Activated gamma-delta T cell treated with anti-CD3 and anti-CD28 coated beads, Interleukin-2, amount 50 U/mL, for 16 hours (primary cell): ENCODE results near the gene TMEM121B.
A peak's percentile ranks its signal among the peaks of the same experiment; 100 is the strongest.

Experiments used
- DNase-seq: peaks from one replicate; pipeline ENCODE4 v3.0.0-alpha.2; 2020; ENCODE audit warnings: low read depth

Gene TMEM121B

DNA sequence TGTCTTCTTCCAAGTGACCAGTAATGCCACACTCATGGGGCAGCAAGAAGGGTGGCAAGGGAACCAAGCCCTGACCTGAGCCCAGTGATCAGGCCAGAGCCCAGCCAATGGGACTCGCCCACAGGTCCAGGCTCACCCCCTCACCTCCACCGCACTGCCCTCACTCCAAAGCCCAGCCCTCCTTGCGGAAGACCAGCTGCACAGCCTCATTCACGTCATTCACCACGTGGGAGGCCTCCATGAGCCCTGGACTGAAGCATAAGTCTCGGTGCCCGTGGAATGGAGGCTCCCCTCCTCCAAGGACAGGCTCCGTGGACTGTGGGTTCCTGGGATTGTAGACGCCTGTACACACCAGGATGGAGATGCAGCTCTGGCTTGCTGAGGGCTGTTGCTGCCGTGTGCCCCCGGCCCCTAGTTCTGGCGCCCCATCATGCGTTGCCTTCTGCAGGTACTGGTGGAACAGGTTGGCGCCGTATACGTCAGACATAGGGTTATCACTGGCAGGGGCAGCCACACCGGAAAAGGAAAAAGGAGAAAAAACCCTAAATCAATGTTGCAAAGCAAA is 16.8 kb upstream of the TMEM121B start:
- no peak for DNase-seq

DNA sequence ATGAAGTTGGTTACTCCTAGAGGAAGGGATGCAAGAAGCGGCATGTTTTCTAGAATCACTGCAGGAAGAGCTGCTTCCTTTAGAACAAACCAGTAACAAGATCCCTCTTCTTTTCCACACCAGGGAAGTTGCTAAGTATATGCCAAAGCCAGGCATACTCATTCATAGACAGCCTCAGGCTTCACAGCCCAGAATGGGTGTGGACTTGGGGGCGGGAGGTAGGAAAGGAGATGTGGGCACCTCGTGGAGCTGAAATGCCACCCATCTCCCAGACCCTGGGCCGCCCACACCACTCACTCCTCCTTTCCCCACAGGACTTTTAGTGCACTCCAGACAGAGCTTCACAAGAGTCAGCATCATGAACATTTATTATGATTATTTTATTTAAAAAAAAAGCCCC is 16.0 kb upstream of the TMEM121B start:
- DNase-seq: no peak

DNA sequence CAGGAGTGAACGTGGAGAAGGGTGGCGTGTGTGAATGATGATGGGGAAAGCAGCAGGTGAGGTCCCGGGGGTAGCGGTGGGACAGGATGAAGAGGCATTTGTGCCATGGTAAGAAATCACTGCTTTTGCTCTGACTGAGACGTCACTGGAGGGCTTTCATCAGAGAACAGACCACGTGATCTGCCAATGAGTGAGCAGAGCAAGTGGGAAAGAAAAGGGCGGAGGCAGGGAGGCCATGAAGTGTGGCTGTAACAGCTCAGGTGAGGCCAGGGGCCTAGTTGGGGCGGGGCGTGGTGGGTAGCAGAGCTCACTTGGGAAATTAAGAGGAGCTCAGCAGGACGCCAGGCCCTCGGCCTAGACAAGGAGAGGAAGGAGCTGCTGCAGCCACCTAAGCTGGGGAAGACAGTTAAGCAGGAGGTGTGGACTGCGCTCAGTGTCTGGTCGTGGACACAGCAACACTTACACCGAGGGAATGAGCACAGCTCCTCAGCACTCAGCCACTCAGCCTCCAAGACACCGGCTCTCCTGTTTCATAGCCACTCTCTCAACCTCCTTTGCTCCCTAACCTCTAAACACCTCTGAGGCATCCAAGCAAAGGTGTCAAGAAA is 14.1 kb upstream of the TMEM121B start:
- no peak for DNase-seq

DNA sequence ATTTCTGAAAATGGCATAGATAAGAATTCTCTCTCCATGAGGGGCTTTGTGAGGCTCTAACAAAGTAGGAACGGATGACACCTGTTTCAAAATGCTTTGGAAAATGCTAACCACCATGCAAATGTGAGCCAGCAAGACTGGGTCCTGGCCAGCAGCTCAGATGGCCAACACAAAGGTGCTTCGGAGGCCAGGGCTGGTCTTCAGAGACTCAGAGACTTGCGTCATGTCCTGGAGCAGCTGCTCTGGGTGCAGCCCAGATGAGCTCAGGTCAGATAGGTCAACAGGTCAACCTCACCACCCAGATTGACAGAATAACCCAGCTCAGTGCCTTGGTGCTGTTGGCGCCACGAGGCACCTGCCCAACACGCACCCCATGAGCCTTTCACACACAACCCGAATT is 12.0 kb upstream of the TMEM121B start:
- DNase-seq: no peak

DNA sequence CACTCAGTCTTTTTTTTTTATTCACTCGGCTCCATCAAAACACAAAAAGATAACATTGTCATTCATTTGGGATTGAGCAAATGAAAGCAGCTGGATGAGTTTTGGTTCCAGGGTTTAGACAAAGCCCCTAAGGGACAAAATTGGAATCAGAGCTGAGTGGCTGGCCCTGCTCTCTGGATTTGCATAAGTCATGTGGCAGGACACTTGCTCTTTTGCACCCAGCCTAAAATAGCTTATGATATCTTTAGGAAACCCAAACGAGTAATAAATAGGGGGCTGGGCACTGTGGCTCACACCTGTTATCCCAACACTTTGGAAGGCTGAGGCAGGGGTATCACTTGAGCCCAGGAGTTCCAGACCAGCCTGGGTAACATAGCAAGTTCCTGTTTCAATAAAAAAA is 11.0 kb upstream of the TMEM121B start:
- no peak for DNase-seq

DNA sequence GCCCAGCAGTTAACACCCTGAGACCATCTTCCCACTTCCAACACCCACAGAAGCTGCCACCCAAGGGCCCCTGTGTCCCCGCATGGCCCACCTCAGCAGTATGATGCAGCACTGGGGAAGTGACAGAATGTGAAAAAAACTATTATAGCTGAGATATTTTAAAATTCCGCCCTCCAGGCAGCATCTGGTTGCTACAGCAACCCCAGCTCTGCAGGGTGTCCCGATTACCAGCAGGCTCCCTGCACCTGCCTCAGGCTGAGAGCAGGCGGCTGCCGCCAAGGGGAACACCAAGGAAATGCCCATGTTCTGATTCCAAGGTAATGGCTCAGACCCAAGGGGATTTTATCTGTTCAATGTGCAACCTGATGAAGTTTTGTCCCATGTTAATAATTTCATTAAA is 10.5 kb upstream of the TMEM121B start:
- DNase-seq: no peak

DNA sequence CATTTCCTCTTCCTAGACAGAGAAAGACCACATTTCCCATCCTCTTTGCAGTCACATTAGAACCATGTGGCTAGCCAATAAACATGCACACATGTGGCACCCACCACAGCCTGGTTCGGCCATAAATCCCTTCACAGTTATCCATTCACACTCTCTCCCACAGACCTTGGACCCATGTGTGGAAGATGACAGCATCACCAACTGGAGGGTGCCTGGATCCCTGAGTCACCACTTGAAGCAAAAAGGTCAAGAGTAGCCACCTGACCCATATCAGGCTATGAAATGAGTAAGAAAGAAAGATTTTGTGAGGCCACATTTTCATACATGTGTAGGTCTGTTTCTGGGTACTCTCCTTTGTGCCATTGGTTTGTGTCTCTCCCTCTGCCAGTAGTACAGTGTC is 9.0 kb upstream of the TMEM121B start:
- DNase-seq: no peak

DNA sequence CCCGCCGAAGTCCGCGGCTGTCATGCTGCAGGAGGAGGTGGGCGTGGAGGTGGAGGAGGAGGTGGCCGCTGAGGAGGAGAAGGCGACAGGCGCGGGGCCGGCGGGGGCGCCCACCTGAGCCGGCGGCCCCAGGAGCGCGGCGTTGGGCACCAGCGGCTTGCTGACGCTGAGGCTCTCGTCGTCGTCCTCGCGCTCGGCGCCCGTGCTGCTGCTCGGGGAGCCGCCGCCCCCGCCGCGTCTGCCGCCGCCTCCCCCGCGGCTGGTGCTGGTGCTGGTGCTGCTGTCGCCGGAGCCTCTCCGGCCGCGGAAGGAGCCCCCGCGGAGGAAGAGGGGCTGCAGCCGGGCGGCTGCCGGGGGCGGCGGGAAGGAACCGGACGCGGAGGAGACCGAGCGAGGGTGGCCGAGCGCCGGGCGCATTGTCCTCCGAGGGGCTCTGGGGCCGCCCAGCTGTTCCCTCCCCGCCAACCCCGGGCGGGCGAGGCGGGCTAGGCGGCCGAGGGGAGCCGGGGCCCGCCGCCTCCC is 388 bp downstream of the TMEM121B start:
- no peak for DNase-seq

DNA sequence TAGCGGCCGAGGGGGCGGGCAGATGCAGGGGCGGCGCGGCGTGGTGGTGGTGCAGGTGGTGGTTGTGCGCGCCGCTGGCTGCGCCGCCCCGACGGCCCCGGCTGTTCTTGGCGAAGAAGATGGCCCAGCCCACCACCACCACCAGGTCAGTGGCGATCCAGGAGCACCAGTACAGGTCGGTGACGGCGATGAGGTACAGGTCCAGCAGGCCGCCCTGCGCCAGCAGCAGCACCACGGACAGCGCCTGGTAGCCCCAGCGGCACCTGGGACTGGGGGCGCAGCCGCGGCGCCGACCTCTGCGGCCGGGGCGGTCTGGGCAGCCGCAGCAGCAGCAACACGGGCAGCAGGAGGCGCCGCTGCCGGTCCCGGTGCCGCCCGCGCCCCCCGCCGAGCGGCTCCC is 879 bp downstream of the TMEM121B start:
- DNase-seq: peak; percentile 20

DNA sequence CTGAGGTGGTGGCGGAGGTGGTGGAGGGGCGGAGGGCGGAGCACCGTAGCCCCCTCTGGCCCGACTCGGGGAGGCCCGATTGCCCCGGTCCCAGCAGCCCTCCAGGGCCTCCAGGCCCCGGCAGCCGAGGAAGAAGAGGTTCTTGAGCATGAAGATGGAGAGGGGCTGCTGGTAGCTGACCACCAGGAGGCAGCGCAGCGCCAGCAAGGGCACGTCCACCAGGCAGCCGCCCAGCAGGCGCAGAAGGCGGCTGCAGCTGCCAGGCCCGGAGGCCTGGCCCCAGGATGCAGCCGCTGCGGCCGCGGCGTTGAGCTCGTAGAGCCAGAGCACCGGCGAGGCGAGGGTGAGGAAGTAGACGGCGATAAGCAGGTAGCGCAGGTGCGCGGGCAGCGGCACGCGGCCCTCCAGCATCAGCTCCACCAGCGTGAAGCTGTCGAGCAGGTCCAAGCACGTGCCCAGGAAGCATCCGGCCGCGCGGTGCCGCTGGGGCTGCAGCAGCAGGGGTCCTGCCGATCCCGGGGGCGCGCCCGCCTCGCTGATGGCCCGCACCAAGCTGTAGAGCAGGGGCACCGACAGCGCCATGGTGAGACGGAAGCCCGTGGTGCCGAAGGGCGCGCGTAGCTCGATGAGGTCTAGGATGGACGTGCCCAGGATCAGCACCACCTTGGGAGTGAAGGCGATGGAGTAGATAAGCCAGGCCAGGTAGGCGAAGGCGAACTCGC is 1.5 kb downstream of the TMEM121B start:
- DNase-seq: no peak

DNA sequence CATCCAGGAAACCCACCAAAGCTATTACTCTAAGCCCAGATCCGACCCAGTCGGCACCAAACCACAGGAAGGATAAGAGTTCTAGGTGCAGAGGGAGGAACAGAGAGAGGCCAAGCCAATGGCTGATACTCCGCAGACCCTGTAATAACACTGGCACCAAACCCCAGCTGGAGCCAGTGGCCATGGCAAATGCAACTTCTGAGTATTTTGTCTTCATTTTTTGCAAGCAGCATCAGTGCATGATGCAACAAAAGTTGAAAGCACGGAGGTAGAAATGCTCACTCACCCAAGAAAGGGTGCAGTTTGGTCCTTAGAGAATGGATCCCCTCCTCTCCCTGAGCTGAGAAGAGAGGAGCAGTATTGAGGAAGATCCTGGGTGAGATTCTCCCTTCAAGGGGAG is 2.8 kb downstream of the TMEM121B start:
- DNase-seq: no peak

DNA sequence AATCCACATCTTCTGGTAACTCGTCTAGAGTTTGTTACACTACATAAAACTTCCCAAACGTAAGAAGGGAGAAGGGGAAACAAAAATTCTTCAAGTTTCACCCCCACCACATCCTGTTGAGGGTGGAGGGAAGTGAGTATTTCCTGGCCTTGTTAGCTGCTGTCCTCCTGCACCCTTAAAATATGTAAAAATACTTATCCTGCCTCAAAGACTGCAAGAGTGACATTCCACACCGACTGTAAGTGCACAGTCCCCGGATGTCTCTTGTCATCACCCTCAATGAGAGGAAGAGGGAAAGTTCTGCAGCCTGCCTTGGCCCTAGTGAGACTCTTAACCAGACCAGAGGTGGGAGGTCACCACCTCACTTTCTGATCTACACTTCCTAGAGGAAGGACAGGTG is 3.3 kb downstream of the TMEM121B start:
- no peak for DNase-seq

DNA sequence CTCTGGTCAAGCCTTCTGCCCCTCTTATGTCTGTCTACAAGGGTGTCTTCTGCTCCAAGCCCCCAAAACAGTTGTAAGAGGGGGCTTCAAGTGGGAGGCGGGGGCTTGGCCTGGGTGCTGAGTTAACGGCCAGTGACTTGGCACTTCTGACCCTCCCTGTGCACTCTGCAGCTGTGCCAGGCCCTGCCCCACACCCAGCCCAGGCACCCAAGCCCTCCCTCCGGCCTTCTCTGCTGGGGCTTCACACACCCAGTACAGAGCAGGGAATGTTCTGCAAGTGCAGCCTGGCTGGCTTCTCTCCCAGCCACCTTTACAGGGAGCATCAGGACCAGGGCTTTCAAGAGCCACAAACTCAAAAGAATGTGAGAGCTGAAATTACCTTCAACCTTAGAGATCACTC is 3.8 kb downstream of the TMEM121B start:
- DNase-seq: no peak

DNA sequence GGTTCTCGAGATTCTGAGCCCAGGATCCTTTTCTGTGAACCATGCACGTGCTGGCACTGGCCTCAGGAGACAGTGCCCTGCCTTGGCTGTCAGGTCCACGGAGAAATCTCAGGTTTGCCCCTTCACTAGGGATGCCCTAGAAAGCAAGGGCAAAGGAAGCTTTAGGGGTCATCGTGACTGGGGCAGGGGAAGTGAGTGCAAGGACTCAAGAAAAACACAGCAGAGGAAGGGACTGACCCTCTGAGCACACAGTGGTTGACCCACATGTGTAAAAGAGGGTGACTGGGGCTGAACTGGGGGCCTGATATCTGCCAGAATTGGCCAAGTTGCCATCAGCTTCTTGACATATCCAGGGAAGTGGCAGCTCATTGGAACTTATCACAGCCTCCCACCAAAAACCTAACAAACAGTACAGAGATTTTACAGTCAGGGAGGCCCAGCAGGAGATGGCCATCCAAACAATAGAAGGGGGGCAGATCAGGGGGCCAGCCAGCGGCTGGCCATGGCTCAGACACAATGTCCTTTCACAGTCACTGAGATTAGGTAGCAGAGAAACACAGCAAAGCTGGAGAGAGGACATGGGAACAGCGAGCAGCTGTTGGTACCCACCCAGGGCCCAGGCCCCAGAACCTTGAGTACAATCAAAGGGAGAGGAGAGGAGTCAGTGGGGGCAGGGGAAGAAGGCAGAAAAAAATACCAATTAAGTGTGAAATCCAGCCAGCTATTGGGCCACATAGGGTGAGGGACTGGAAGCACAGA is 4.4 kb downstream of the TMEM121B start:
- DNase-seq: no peak

DNA sequence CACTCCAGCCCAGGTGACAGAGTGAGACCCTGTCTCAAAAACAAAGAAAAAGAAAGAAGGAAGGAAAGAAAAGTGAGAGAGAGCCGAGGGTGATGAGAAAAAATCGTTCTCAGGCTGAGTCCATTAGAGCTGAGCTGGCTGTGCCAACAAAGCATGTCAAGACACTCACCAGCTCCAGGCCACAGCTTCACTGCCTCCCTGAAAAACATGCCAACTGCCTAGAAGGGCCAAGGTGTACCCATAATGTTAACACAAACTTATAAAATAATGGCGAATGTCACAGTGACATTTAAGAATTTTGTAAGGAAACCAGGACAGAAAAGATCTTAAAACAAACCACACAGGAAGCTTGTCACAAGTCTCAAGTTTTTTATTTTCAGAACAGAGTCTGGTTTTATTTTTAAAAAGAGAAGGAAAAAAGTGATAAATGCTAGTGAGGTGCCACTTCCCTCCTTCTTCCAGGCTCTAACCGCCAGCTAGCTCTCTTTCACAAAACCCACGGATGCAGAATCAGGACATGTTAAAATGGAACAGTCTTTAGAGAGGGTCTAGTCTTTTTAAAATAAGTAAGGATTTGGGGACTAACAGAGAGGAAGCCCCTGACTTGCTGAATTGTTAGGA is 5.1 kb downstream of the TMEM121B start:
- no peak for DNase-seq

DNA sequence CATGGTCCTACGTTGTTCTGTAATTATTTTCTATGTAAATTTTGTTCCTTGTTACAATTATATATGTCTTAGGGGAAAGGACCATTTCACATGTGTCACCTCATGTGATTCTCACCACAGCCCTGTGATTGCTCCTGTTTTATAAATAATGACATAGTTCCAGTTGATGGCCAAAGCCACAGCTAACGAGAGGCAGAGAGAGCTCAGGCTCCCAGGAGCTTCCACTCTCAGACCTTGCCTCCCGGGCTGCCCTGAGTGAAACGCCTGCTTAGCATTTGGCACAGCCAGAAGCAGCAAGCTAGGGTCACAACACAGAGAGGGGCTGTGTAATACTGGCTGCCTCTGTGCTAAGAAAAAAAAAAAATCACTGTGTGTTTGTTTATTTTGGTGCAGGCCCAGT is 5.9 kb downstream of the TMEM121B start:
- no peak for DNase-seq

DNA sequence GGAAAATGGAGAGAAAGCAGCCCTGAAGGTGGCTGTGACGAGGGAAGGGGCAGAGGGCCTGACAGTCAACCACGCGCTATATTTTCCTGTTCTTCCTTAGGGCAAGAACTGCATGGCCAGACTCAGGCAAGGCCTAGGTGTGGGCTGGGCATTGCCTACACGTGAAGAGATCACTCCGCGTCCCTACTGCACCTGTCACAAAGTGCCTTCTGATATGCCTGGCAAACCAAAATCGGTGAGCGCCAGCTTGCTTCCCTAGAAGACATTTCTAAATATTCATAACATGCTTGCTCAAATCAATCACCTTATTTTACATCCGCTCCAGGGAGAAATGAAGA is 6.3 kb downstream of the TMEM121B start:
- no peak for DNase-seq

DNA sequence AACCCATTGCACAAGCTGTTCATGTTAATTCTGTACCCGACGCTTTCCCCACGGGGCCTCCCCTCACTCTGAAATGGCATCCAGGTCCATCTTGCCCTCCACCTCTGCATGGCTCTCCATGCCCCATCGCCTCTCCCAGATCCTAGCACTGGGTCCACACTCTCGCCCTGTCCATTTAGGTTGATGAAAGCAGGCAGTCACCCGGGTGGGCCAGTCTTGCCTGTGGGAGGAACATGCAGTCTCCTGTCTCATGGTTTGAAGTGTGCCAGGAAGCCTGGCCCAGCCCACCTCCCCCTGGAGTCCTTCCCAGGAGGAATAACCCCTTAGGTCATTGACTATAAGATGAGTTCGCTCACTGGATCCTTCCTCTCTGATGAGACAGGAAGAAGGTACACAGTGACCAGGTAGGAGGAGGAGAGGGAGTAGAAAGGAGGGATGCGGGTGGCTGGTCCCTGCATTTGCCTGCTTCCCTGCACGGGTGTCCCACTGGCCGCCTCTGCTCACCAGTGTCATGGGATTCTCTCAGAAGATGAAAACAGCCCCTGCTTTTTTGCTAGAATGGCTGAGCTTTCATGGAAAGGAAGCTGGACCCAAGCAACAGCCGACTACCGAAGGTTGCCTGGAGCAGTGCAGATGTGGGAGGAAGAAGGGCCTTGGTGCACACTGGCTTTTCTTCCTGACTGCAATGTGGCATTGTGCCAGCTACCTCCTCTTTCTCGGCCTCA is 6.8 kb downstream of the TMEM121B start:
- DNase-seq: no peak

DNA sequence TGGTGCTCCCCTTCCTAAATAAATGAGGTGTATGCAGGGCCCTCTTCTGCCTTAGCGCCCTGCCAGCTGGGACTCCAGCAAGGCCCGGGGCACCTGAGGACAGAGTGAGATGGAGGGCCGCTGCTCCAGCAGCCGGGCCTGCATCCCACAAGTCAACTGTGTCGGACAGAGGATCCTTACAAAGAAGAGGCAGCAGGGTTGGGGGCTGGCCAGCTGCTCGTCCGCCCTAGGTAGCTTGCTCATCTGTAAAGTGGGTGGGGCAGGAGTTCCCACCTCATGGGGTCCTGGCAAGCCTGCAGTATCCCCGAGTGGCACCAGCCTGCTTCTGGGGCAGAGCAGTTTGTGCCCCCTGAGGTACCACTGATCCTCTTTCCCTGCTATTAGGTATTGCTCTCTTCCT is 7.6 kb downstream of the TMEM121B start:
- DNase-seq: no peak

DNA sequence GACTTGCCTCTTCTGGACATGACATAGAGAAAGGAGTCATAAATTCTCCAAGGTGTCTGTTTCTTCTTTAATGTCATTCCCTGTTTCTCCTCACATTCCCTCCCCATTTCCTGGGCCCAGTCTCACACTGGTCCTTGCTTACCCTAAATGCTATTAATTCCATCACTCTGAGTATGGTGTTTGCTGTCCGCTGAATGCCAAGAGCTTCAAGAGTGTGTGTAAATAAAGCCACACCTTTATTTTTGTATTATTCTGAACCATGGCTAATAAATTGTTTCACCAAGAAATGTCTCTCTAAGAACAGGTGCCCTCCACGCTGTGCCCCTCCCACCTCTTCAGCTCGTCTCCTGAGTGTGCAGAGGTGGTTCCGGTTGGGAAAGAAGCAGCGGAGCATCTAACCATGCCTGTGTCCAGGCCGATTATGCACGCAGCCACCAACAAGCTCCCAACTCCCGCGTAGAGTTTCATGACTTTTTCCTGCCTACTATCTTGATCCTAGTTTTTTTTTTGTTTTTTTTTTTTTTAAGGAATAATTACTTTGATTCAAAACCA is 8.6 kb downstream of the TMEM121B start:
- no peak for DNase-seq

DNA sequence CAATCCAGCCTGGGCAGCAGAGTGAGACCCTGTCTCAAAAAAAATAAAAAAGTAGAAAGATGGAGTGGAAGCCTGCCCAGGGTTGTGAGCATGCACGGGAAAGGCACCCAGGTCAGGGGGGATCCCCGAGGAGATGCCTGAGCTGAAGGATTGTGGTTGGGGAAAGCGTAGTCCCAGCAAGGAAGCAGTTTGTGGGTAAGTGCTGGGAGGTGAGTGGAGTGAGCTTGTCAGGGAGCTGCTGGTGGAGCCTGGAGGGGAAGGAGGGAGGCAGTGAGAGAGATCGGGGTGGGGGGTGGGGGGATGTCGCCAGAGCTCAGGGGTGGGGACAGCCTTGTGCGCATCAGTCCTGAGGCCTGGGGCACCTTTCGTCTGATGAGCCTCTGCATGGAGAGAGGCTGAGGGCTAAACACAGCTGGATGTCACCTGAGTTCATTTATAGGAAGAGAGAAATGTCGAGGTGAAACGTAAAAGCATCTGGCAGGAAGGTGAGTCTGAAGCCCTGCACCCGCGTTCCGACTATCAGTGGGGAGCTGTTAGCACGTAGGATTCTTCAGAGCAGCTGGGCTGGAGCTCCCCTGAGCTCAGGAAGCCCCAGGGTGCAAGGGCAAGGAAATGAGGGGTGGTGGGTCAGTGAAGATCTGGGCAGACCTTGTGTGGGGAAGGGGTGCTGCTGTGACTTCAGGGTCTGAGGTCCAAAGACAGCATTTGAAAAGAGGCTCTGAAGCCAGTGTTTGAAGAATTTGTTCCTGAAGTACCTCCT is 10.2 kb downstream of the TMEM121B start:
- DNase-seq: no peak
